GM23248 (cell line): Measurements from ENCODE around the gene BRAF.

Experiments used
- EZH2 ChIP-seq: fragments of 200-600 bp; sonication (generic); IDR thresholded peaks from 2 replicates; pipeline ENCODE4 v1.6.1; 2018; ENCODE audit warnings: antibody characterized with exemption, mild to moderate bottlenecking; ENCODE audit not compliant: insufficient read depth, poor library complexity, severe bottlenecking
- EZH2phosphoT487 ChIP-seq: fragments of 200-600 bp; sonication (generic); IDR thresholded peaks from 2 replicates; pipeline ENCODE4 v1.6.1; 2018; ENCODE audit warnings: antibody characterized with exemption, moderate library complexity, mild to moderate bottlenecking, low read depth; ENCODE audit not compliant: insufficient read depth

GRCh38 chr7:140752533-140752932 lies 172.2 kb downstream of the BRAF start:
- no peak for TF ChIP-seq EZH2phosphoT487
- no peak for TF ChIP-seq EZH2
